OCI-M2 (cell line): ENCODE results near the gene AK5.

Experiments used
- DNase-seq: peaks from one replicate; lab custom pipeline; 2025; ENCODE audit not compliant: unreplicated experiment; lab: John Stamatoyannopoulos, UW

The AK5 gene

DNA sequence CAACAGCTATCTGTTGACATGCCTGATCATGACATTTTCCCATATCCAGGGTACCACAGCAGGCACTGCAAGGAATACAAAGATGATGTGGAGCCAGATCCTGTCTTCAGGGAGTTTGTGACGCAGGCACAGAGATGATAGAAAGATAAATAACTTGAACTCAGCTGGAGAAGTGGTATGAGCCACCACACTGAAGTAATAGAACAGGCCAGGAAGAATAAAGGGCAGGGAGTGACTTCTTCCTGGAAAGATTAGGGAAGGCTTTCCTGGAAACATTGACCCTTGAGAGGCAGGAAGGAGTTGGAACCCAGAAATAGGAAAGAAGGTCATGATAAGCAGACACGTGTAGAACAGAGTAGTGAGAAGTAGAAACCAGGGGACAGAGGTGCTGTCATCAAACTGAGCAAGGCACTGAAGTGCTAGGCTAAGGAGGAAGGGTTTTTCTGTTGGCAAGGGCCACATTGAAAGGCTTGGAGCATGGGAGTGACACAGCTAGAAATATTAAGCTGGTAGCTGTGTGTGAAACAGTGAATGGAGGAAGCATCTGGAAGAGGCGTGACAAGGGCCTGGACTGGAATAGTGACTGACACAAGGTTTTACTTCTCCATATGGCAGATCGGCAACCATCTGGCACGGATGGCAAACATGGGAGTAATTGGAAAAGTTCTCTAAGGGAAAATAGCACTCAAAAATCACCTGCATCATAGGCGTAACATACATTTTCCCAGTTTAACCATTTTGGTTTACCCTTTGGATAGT, 68.4 kb downstream of the AK5 start:
- DNase-seq: no peak

DNA sequence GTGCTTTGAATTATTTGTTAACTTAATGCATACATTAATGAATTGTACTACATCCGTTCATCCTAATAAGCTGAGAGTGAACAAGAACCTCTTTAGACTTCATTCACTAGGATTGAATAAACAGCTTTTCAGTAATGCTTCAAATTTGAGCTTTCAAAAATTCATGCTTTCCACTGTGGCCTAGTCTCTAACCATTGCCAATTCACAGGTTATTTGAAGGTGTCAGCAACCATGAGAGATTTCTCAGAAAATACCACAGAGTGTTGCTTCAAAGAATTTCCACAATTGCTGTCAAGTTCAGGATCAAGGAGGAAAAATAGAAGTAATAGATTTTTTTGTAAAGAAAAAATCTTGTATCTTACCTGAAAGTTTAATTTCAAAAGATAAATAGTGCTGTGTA, 72.7 kb downstream of the AK5 start:
- no peak for DNase-seq

DNA sequence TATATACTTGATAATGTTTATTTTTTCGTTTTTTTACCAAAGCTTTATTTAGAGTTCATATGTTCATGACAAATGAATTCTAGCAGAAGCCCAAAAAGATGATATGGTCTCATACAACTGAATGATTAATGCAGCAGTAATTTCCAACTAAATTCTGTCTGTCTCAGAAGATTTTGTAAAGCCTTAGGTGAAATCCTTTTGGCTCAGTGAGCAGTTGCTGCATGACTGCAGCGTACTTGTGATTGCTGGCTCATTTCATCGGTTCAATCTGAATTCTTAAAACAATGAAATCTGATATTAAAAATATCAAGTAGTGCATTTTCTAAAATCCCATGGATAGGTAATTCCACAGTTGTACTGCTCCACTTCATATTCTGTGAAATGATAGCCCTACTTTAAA, 73.2 kb downstream of the AK5 start:
- DNase-seq: no peak

DNA sequence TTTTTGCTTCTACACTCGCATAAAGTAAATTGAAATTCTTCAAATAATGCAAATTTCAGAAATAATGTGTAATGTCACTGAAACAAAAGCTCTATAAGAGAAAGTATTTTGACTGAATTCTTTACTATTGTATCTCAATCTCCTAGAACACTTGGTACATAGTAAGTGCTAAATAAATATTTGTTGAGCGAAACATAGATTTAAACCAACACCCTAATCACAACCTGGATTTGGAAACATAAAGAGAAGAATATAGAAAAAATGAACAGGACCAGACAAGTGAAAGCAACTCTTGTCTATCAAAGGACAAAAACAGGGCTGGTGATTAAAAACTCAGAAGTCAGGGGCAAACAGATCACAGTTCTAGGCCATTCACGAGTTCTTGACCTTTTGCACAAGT, 74.3 kb downstream of the AK5 start:
- no peak for DNase-seq

DNA sequence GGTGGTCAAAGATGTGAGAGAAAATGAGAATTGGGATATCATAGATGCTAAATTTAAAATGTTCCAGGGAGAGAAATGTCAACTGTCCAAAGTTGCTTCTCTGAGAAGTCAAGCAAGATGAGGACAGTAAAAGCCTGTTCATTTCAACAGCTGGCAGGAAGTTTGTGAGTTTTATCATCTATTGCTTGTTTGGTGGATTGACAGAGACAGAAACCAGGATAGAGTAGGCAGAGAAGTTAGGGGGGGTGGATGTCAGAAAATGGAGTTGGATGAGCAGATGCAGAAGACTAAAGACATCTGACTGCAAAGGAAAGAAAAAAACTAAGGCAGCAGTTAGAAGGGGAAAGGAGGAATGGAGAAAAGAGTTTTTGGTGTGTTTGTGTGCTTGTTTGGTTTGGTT, 78.4 kb downstream of the AK5 start:
- DNase-seq: no peak

DNA sequence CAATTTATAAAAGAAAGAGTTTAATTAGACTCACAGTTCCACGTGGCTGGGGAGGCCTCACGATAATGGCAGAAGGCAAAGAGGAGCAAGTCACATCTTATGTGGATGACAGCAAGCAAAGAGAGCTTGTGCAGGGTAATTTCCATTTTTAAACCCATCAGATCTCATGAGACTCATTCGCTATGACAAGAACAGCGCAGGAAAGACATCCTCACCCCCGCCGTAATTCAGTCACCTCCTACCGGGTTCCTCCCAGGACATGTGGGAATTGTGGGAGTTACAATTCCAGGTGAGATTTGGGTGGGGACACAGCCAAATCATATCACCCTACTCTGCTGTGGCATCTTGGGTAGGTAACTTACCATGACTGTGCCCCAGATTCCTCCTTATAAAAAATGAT, 79.8 kb downstream of the AK5 start:
- DNase-seq: no peak

DNA sequence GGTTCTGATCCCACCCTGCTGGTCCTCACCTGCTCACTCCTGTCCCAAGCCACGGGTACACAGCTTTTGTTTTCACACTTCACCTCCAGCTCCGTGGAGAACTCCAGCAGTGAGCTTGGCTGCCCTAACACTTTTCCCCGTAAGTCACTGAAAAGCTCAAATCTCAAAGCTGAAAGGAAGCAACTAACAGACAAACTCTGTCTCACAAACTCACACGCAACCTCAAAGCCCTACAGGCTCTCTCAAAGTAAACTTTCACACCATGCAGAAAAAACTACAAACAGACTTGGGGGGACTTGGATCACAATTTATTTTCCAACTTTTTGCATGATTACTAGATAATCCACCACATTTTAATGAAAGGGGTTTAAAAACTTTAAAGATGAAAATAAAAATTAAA, 88.3 kb downstream of the AK5 start:
- DNase-seq: no peak

DNA sequence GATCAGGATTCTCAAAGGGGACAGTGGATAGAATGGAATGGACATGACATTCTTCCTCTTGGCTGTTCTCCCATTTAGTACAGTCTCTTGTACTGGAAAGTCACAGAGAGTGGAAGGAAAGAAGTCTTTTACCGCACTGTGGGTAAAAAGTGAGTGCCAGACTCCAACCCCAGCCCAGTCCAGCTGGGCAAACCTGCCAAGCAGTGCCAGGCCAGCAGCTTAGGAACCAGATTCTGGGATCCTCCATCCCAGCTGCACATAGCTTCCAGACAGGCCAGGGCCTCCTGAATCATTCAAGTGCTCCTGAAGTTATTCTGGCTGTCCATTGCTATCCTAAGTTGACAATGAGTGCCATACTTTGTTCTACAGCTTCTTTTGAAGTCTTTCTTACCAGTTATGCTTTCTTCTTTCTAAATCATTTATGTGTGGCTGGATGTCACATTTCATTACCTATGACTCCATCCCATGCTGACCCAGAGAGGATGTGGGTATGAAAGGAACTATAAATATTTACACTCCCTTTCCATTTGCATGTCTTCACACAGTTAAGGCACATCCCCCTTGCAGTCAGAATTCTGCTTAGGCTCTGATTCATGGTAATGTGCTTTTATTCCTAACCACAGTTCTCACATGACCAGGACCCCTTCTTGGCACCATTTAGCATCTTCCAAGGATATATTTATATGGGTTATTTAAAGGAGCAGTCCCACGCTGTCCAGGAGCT, 88.9 kb downstream of the AK5 start:
- no peak for DNase-seq

DNA sequence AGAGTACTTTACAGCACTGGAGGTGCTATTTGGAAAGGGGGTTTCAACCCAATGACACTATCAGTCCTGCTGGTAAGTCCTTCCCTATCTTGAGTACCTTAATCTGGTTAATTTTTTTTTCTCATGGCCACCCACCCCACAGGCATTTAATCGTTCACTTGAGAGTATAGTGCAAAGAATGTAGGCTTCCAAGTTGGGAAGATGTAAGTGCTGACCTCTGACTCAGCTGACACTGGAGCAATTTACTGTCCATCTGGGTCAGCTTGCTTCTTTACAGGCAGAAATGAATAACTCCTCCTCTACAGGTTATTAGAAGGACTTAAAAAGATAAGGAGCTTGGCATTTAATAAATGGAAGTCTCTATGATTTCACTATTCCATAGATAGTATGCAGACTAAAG, 89.6 kb downstream of the AK5 start:
- no peak for DNase-seq

DNA sequence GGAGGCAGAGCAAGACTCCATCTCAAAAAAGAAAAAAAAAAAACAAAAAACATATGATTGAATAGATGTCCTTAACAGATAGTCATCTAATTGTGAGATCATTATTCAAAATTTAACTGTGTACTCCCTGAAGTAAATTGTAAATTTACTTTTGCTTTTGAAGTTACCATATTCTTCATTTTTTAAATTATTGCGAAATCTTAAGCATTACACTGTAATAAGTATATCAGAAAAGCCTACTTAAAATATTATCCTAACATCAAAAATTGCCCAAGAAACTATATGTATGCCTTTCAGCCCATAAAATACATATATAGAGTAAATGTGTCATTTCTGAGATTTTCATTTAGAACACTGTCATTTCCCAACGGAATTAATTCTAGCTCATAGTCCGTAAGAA, 91.9 kb downstream of the AK5 start:
- no peak for DNase-seq

DNA sequence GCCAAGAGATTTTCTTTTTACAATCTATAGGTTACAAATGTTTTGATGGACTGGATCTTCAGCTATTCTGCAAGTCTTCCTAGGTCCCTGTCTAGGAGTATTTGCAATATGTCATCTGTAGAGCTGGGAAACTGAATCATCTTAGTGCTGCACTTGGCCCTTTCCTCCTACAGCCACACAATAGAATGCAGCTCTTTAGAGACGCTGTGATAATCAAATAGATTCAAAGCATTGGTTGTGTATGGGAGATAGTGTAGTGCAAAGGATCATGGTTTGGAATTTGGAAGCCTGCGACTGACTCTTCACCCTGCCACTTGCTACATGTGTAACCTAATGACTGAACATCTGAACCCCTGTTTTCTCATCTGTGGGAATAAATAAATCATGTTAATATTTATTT, 93.7 kb downstream of the AK5 start:
- DNase-seq: no peak

DNA sequence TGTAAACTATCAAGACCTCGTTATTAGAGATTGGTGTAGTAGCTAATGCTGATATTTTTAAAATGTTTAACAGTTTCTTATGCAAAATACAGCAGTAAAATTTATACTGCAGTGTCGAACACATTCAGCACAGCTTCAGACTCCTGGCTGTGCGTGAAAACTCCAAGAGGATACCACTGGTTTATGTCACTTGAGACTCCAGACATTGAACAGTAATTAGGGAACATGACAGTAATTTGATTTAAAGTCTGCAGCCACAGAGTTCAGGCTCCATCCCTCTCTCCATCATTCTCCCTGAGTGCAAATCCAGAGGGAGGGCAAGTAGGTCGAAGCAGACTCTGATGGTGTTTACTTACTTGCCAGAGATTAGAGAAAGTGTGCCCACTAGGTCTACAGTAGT, 94.2 kb downstream of the AK5 start:
- no peak for DNase-seq

DNA sequence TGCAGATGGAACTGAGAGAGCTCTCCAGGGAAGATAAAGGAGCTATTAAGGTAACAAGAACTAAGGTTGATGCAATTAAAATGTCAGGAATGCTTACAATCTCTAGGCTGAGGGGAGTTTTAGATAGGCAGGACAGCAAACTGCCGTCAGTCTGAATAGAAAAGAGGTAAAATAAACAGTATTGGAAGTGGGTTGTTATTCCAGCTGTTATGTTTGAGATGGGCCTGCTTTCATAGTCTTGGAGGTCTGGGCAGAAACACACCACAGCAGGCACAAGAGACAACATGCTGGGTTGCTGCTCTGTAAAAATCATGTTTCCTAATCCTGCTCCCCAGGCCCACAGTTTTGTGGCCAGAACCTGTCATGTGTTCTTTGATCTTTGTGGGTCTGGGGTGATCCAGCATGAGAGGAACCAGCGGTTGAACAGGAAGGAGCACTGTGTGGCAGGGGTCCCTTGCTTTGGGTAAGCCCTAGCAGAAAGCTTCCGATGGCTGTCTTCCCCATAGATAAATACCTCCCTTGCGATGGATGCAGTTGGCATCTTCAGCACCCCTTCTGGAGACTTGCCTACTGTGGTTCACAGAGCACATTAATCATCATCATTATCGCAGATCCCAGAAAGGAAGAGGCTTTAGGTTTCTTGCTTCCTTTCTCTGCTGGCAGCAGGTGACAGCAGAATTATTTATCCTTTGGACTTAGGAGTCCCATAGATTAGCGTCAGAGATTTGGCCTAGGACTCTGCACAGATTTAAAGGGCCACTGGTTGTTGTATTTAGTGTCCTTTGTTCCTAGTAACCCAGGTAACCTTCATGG, 97.1 kb downstream of the AK5 start:
- no peak for DNase-seq

DNA sequence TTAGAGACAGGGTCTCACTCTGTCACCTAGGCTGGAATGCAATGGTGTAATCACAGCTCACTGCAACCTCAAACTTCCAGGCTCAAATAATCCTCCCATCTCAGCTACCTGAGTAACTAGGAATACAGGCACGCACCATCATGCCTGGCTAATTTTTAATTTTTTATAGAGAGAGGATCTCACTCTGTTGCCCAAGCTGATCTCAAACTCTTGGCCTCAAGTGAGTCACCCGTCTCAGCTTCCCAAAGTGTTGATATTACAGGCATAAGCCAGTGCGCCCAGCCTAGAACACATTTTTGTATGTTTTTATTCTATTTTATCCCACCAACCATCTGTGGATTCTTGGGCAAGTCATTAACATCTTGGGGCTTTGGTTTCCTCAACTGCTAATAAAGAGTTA, 100.5 kb downstream of the AK5 start:
- DNase-seq: no peak

DNA sequence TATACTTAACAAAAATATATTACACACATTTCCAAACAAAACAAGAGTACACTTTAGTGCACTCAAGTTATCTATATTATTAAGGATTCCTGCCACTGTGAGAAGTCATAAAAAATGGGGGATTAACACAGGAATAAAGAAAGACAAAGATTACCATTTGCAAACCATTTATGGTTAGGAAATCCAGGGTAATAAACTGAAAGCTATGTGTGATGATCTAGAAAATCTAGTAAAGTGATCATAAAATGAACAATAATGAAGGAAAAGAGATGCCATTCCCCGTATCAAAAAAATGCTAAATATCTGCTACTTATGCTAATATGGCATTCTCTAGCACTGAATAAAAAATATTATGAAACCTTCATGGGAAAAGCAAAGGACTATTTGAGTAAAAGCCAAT, 101.4 kb downstream of the AK5 start:
- DNase-seq: no peak

DNA sequence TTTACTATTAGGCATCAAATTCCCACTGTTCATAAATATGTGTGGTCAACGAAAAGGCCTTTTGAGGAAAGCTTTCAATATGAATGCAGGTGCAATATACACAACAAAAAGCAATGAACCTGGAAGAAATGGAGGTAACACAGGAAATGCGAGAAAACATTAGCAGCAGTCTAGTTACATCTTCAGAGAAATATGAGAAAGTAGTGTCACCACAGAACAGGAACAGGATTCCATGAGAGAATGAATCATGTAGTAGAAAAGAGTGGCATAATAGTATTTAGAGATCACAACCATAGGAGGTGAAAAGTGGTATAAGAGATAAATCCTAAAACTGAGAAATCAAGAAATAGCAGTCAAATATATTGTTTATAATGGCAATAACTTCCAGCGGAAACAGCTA, 103.7 kb downstream of the AK5 start:
- DNase-seq: no peak

DNA sequence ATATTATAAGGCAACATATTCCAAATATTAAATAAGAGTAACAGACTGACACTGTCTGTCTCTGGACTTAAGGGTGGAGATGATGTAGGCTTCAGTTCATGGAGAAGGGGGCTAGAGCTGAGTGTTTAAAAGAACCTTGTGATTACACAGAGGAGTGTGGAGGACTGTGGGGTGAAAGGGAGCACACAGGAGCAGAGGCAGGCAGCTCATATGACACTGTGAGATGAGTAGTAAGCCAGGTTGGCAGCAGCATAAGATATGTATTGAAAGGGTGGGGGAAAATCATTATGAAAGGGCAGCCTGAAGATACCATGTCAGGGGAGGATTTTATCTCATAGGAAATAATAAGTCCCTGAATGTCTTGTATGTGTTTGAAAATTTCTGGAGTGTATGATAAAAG, 104.5 kb downstream of the AK5 start:
- DNase-seq: no peak

DNA sequence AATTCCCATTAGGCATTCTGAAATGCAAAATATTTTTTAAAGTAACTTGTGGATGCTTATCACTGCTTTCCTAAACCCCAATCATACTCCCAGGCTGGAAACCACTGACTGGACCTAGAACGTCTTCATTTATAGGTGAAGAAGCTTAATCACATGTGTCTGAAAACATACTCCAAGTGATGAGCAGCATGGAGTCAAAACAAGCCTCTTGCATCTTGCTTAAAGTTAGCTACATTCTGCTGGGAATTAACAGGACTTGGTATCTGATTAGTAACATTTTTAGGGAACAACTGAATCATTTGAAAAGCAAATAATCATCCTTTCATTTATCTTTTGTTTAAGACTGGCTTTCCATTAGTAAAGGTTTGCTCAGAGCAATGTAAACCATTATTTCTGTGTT, 105.7 kb downstream of the AK5 start:
- DNase-seq: no peak

DNA sequence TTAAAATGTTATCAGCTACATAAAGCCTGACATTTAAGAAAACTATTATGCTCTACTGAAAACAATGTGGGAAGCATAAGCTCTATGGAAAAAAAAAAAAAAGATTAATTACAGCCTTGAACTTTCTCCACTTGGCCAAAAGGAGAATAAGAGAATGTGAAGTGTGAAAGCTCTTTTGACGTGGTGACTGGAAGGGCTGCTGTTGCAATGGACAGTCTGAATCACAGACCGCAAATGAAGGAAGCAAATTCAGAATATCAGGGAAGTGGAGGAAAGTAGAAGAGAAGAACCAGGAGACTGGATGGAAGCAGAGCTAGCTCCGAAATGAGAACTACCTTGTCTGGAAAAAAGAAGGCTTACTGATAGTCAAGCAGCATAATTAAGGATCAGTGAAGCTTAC, 106.8 kb downstream of the AK5 start:
- DNase-seq: no peak

DNA sequence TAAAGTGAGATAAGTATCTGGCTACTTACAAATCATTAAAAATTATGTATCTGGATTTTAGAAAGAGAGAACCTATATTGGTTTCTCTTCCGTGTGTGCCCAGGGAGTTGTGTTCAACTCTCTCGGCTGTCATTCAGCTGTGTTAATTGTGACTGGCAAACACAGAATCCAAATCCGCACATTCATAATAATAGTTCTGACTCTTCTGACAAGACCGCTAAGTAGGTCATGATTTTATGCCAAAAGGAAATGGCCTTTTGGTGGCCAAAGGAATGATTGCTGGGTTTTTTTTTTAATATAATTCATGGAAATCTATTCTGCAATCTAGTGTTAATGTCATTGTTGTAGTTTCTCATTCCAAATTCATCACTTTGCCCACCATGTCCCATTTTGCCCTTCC, 110.7 kb downstream of the AK5 start:
- no peak for DNase-seq

DNA sequence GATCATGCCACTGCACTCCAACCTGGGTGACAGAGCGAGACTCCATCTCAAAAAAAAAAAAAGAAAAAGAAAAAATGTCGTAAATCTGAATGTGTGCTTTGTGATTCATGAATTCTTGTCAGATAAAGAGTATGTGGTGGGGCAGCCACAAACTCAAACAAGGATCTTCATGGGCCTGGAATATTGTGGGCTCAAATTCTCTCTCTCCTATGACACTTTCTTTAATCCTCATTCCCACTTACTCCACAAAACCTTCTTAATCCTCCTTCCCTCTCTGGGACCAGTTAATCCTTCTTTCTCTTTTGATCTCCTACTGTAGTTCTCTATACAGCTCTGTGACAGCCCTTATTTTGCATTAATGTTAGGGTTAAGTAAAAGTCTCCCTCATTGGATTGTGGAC, 112.3 kb downstream of the AK5 start:
- DNase-seq: no peak

DNA sequence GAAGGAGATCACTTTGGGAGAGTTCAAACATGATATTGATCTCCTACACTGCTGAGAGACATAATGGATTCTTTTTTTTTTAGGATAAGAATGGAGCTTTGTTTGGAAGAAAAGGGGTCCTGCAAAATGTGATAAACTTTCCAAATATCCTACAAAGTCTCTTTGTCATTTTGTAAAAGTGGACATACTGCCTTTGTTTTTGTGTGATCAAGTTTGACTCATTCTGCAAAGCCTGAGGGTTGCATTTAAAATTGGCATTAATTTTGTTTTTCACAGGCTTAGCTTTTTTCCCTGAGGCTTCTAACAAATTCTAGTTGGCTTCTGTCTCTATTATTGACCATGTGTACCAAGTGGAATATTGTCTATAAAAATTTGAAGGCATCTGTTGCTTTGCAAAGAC, 113.2 kb downstream of the AK5 start:
- DNase-seq: no peak
